NCI-H510A (cell line): ENCODE results near the gene NDUFAB1.
A peak's percentile ranks its signal among the peaks of the same experiment; 100 is the strongest.
"Not testable (repeated sequence)": the region's sequence is repeated elsewhere in the genome, so short reads cannot be mapped to it uniquely, and the experiment has no call there.

Source experiments
- DNase-seq: peaks from one replicate; lab custom pipeline; 2025; lab: John Stamatoyannopoulos, UW

Gene NDUFAB1

GRCh38 chr16:23595951-23596720 is at the start of gene NDUFAB1:
Gene NDUFAB1 (minus strand): TSS chr16:23596316. CDS start chr16:23596290, 26 bp downstream.
- DNase-seq, result peak; percentile 82

- no peak for DNase-seq
Observed at GRCh38 chr16:23642246-23642774, 46.2 kb upstream of the NDUFAB1 start.

GRCh38 chr16:23640931-23641765 is 45.0 kb upstream of the NDUFAB1 start, which contains the start of the genes DCTN5 and PALB2:
Gene DCTN5 (plus strand): TSS chr16:23641466. CDS start chr16:23641543, 77 bp downstream.
Gene PALB2 (minus strand): TSS chr16:23641310. CDS start chr16:23641157, 153 bp downstream.
- peak; percentile 96 for DNase-seq

- DNase-seq, result no peak
Observed at GRCh38 chr16:23640615-23640930, 44.5 kb upstream of the NDUFAB1 start.

- no peak for DNase-seq
Observed at GRCh38 chr16:23635958-23636357, 39.8 kb upstream of the NDUFAB1 start.

- DNase-seq, result no peak
Observed at GRCh38 chr16:23634461-23635036, 38.4 kb upstream of the NDUFAB1 start.

GRCh38 chr16:23631874-23632273 is 35.8 kb upstream of the NDUFAB1 start:
- DNase-seq, result not testable (repeated sequence)

GRCh38 chr16:23629516-23629915 is 33.4 kb upstream of the NDUFAB1 start:
- no peak for DNase-seq

GRCh38 chr16:23624092-23624491 is 28.0 kb upstream of the NDUFAB1 start:
- DNase-seq, result no peak

- DNase-seq, result no peak
Observed at GRCh38 chr16:23615805-23616204, 19.7 kb upstream of the NDUFAB1 start.

- DNase-seq, result no peak
Observed at GRCh38 chr16:23611936-23612335, 15.8 kb upstream of the NDUFAB1 start.

- not testable (repeated sequence) for DNase-seq
Observed at GRCh38 chr16:23610905-23611304, 14.8 kb upstream of the NDUFAB1 start.

- no peak for DNase-seq
Observed at GRCh38 chr16:23609929-23610328, 13.8 kb upstream of the NDUFAB1 start.

GRCh38 chr16:23608194-23608593 is 12.1 kb upstream of the NDUFAB1 start:
- DNase-seq, result no peak

GRCh38 chr16:23607726-23608125 is 11.6 kb upstream of the NDUFAB1 start:
- DNase-seq, result no peak

GRCh38 chr16:23597003-23597756 is 1.1 kb upstream of the NDUFAB1 start:
- peak; percentile 8 for DNase-seq

- no peak for DNase-seq
Observed at GRCh38 chr16:23595246-23595950, 718 bp downstream of the NDUFAB1 start.

- no peak for DNase-seq
Observed at GRCh38 chr16:23594186-23594585, 1.9 kb downstream of the NDUFAB1 start.

GRCh38 chr16:23590181-23590580 is 5.9 kb downstream of the NDUFAB1 start:
- DNase-seq, result no peak

- no peak for DNase-seq
Observed at GRCh38 chr16:23587726-23588125, 8.4 kb downstream of the NDUFAB1 start.
